ENCODE measurements around the gene ACSF3. TPM values are rescaled to one million over a fixed set of nuclear protein-coding genes. Genes with fewer than 3 reads are reported as not detected.

ACSF3 gene
- total and polyA plus RNA-seq, 7 donors: 19.7 to 42.2 (median 28.2) TPM

DNA sequence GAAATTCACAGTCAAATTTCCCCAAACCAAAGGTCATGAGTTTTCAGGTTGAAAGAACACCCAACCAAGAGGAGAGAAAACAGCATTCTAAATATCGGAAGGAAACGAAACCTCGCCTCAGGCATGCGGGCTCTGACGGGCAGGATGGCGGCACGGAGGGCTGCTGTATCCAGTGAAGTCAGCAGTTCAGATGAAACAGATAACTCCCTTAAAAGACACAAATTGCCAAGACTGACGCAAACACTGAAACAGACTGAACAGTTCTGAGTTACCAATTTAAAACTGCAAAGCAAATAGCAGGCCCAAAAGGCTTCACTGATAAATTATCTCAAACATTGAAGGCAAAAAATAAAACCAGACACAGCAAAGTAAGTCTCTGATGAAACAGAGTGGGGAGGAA is 57.3 kb downstream of the ACSF3 start:
- intact Hi-C loops (cut with DNase I): no loop called here
- no peaks in the 10 kb centered on the region for H3K27me3 ChIP-seq

DNA sequence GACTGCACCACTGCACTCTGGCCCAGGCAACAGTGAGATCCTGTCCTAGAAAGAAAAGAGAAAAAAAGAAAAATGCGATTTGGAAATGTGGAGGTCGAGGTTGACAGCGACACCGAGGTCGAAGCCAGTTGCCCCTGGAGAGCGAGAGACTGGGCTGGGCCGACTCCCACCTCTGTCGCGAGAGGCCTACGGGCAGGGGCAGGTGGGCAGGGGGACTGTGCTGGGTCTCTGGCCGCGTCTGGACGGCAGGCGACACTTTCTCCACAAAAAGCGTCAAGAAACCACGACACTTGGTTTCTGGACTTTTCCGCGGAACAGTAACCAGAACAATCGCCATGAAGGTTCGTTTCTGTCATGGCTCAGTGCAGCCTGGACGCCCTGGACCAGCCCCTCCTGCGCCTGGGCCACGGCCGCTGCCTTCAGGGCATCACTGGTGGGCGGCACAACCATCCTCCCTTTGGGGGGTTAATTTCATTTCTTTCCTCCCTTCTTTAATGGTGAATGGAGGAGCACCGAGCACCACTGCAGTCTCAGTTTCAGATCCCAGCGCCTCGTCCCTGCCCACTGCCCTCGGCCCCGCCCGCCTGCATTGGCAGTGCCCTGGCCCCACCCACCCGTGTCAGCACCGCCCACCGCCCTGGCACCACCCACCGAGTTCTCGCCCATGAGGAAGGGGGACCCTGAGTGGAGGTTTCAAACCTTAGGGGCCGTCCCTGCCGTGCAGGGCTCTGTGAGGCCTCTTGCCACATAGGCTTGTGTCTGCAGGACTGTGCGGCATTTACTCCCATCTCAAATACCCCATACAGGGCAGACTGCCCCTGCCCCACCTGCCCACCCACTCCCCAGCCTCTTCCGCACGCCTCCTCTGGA is 59.4 kb downstream of the ACSF3 start:
- Histone ChIP-seq H3K36me3 (peaks cover 0 to 38% (median 17%) of the 10 kb centered on the region in 4 donors), H3K27me3 (no peaks in the 10 kb centered on the region), H3K9me3 (no peaks in the 10 kb centered on the region), H3K4me1 (peaks cover 0 to 29% (median 25%) of the 10 kb centered on the region in 4 donors), H3K27ac (no peak overlapping the region), H3K4me3 (no peak overlapping the region)
- intact Hi-C loops (cut with DNase I): no loop called here
- DNase-seq: no peak
- TF ChIP-seq, protein P1, sequence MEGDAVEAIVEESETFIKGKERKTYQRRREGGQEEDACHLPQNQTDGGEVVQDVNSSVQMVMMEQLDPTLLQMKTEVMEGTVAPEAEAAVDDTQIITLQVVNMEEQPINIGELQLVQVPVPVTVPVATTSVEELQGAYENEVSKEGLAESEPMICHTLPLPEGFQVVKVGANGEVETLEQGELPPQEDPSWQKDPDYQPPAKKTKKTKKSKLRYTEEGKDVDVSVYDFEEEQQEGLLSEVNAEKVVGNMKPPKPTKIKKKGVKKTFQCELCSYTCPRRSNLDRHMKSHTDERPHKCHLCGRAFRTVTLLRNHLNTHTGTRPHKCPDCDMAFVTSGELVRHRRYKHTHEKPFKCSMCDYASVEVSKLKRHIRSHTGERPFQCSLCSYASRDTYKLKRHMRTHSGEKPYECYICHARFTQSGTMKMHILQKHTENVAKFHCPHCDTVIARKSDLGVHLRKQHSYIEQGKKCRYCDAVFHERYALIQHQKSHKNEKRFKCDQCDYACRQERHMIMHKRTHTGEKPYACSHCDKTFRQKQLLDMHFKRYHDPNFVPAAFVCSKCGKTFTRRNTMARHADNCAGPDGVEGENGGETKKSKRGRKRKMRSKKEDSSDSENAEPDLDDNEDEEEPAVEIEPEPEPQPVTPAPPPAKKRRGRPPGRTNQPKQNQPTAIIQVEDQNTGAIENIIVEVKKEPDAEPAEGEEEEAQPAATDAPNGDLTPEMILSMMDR (IDR thresholded peaks at IDR 0.05): no peak
- TF ChIP-seq POLR2AphosphoS5 (IDR thresholded peaks at IDR 0.05) (no peak), EP300 (IDR thresholded peaks at IDR 0.05) (no peak), POLR2A (IDR thresholded peaks at IDR 0.05) (no peak)
- 85 to 89% methylated on average over 41 of the region's 41 CpGs for WGBS, 2 donors

More for the DNA sequence above, 57.3 kb downstream of the ACSF3 start:
- no peak overlapping the region for H3K4me3 ChIP-seq
- no peak overlapping the region for H3K27ac ChIP-seq
- TF ChIP-seq POLR2A (IDR thresholded peaks at IDR 0.05) (no peak), EP300 (IDR thresholded peaks at IDR 0.05) (no peak), POLR2AphosphoS5 (IDR thresholded peaks at IDR 0.05) (no peak)
- TF ChIP-seq, protein P1 (IDR thresholded peaks at IDR 0.05): no peak
- DNase-seq: no peak
- H3K36me3 ChIP-seq: peaks cover 8 to 52% (median 26%) of the 10 kb centered on the region in 4 donors
- peaks cover 0 to 21% (median 18%) of the 10 kb centered on the region in 4 donors for H3K4me1 ChIP-seq
- no peaks in the 10 kb centered on the region for H3K9me3 ChIP-seq
- 97% methylated on average over 8 of the region's 8 CpGs for WGBS, 2 donors

GRCh38 chr16:89153848-89154271 is 60.2 kb downstream of the ACSF3 start:
- Histone ChIP-seq H3K36me3 (peaks cover 0 to 32% (median 17%) of the 10 kb centered on the region in 4 donors), H3K27ac (no peak overlapping the region), H3K9me3 (no peaks in the 10 kb centered on the region), H3K27me3 (no peaks in the 10 kb centered on the region), H3K4me1 (peaks cover 0 to 29% (median 25%) of the 10 kb centered on the region in 4 donors), H3K4me3 (no peak overlapping the region)
- 35 to 85% methylated on average over 19 of the region's 19 CpGs for WGBS, 2 donors
- intact Hi-C loops (cut with DNase I): no loop called here
- no peak for DNase-seq
- no peak for TF ChIP-seq EP300 (IDR thresholded peaks at IDR 0.05)
- no peak for TF ChIP-seq POLR2AphosphoS5 (IDR thresholded peaks at IDR 0.05)
- TF ChIP-seq, protein P1 (IDR thresholded peaks at IDR 0.05): no peak
- no peak for TF ChIP-seq POLR2A (IDR thresholded peaks at IDR 0.05)

DNA sequence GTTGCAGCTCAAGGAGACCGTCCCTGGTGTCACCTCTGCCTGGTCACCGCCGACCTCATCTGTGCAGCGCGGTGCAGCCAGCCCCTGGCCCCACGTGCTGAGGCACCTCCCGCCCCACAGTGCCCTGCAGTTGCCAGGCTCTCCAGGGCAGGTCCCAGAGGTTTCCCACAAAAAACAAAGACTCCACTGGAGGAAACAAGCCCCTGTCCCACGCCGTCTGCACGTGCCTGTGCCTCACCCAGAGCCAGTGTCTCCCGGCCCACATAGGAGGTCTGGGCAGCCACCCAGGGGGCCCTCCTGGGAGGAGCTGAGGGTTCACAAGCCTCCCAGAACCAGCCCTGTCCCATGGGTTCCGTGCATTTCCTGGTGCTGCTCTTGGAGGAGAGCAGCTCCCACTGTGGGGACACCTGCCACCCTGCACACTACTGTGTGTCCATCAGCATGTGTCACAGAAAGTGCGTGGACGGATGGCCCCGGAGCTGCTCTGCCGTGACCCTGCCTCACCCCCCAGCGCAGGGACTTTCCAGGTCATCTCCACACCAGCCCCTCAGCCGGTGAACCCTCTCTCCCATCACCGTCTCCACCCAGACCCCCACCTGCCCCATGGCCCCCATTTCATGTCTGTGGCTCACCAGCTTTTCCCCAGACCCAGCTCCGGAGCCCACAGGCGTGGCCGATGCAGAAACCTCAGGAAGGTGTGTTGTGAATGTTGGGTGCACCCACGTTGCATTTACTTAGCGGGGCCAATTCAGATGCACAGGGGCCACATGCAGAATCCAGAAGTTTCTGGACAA is 60.9 kb downstream of the ACSF3 start:
- no peaks in the 10 kb centered on the region for H3K9me3 ChIP-seq
- intact Hi-C loops (cut with DNase I): no loop called here
- no peak for DNase-seq
- TF ChIP-seq, protein P1 (IDR thresholded peaks at IDR 0.05): no peak
- TF ChIP-seq POLR2AphosphoS5 (IDR thresholded peaks at IDR 0.05) (no peak), EP300 (IDR thresholded peaks at IDR 0.05) (no peak), POLR2A (IDR thresholded peaks at IDR 0.05) (no peak)
- H3K27me3 ChIP-seq: no peaks in the 10 kb centered on the region
- H3K36me3 ChIP-seq: peaks cover 0 to 24% (median 15%) of the 10 kb centered on the region in 4 donors
- H3K4me1 ChIP-seq: peaks cover 0 to 29% (median 25%) of the 10 kb centered on the region in 4 donors
- WGBS, 2 donors: 33 to 69% methylated on average over 24 of the region's 24 CpGs
- peak overlapping the region in 3 of 4 donors; percentile 27 to 53 (median 49) for H3K27ac ChIP-seq
- H3K4me3 ChIP-seq: no peak overlapping the region

Data from sigmoid colon (tissue), 7 donors.